CD4-positive, alpha-beta T cell treated with Interleukin-15 for 1 hour (primary cell): ENCODE results near the gene GADL1.

Source experiments
- DNase-seq: peaks from one replicate; pipeline ENCODE4 v3.0.0-alpha.2; 2020

The GADL1 gene

GRCh38 chr3:30752491-30752890 lies 142.0 kb downstream of the GADL1 start:
- no peak for DNase-seq

GRCh38 chr3:30751610-30752299 lies 142.7 kb downstream of the GADL1 start:
- DNase-seq: peak; percentile 43

- DNase-seq: no peak
These were observed 143.5 kb downstream of the GADL1 start for GRCh38 chr3:30750967-30751366.

- DNase-seq: no peak
These were observed 145.2 kb downstream of the GADL1 start for GRCh38 chr3:30749230-30749629.

GRCh38 chr3:30747771-30748281 lies 146.6 kb downstream of the GADL1 start:
- no peak for DNase-seq

- no peak for DNase-seq
These were observed 150.7 kb downstream of the GADL1 start for GRCh38 chr3:30743641-30744317.

- no peak for DNase-seq
These were observed 151.5 kb downstream of the GADL1 start for GRCh38 chr3:30742796-30743619.

GRCh38 chr3:30741889-30742288 lies 152.6 kb downstream of the GADL1 start:
- DNase-seq: no peak

- no peak for DNase-seq
These were observed 155.9 kb downstream of the GADL1 start for GRCh38 chr3:30738605-30739004.

- no peak for DNase-seq
These were observed 156.5 kb downstream of the GADL1 start for GRCh38 chr3:30737743-30738499.

GRCh38 chr3:30733696-30734095 lies 160.8 kb downstream of the GADL1 start:
- no peak for DNase-seq

GRCh38 chr3:30733209-30733608 lies 161.3 kb downstream of the GADL1 start:
- DNase-seq: no peak

- no peak for DNase-seq
These were observed 163.5 kb downstream of the GADL1 start for GRCh38 chr3:30730967-30731366.

GRCh38 chr3:30729936-30730335 lies 164.5 kb downstream of the GADL1 start:
- DNase-seq: no peak

GRCh38 chr3:30729512-30729911 lies 164.9 kb downstream of the GADL1 start:
- DNase-seq: no peak

GRCh38 chr3:30728143-30728542 lies 166.3 kb downstream of the GADL1 start:
- DNase-seq: no peak

- no peak for DNase-seq
These were observed 169.6 kb downstream of the GADL1 start for GRCh38 chr3:30724863-30725262.

- DNase-seq: no peak
These were observed 171.2 kb downstream of the GADL1 start for GRCh38 chr3:30723211-30723610.

GRCh38 chr3:30721314-30721634 lies 173.2 kb downstream of the GADL1 start:
- no peak for DNase-seq

- no peak for DNase-seq
These were observed 173.7 kb downstream of the GADL1 start for GRCh38 chr3:30720586-30721313.

- no peak for DNase-seq
These were observed 174.9 kb downstream of the GADL1 start for GRCh38 chr3:30719536-30719935.

- no peak for DNase-seq
These were observed 180.5 kb downstream of the GADL1 start for GRCh38 chr3:30713885-30714503.
